ENCODE results near the gene KCNH2.
"Not testable (repeated sequence)": the region's sequence is repeated elsewhere in the genome, so short reads cannot be mapped to it uniquely, and the experiment has no call there.

KCNH2 gene

DNA sequence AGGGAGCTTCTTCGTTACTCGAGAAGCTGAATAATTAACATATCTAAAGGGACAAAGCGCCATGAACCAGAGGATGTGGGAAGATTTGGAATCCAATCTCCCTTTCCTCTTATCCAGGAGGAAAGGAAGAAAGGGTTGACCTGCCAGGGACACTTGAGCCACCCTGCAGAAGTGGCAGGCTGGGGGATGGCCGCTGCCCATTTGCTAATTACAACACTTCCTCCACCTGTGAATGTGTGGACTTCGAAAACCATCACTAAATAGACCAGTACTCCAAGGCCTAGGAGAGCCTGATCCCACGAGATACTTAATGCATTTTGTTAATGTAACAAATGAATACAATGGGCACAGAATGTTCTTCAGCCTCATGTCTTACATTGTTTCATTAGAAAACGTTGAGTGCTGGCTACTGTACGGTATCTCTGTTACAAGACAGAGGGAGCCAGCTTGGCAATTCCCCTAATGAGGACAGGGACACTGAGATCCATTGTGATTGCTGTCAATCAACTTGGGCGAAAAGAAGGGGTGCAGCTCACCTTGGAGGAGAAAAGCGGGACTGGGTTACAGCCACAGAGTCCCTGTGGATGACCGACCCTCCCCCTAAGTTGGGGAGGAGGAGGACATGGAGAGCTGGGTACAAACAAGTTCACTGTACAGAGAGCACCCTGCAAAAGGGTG lies 66.4 kb downstream of the KCNH2 start:
- no peak overlapping the region for H3K27ac ChIP-seq
- no peak for TF ChIP-seq CTCF (conservative IDR thresholded peaks at IDR 0.05; ENCODE audit: low read depth)
- DNase-seq (ENCODE audit: low spot score), result no peak
- POLR2A ChIA-PET (ENCODE audit: low non-redundant PET), result no interaction called here
- CTCF ChIA-PET, result interaction anchor here (0.6 to 0.9 kb wide), 2 partner anchors 13 to 97 kb away, joined by 3 to 4 read pairs; no protein-coding TSS in a partner anchor

GRCh38 chr7:150910996-150911422 lies 67.1 kb downstream of the KCNH2 start:
- DNase-seq (ENCODE audit: low spot score), result no peak
- no peak overlapping the region for H3K27ac ChIP-seq
- TF ChIP-seq CTCF (conservative IDR thresholded peaks at IDR 0.05; ENCODE audit: low read depth), result no peak
- CTCF ChIA-PET, result interaction anchor here (0.6 kb wide), 1 partner anchor 13 kb away, joined by 4 read pairs; no protein-coding TSS in a partner anchor
- POLR2A ChIA-PET (ENCODE audit: low non-redundant PET), result no interaction called here

DNA sequence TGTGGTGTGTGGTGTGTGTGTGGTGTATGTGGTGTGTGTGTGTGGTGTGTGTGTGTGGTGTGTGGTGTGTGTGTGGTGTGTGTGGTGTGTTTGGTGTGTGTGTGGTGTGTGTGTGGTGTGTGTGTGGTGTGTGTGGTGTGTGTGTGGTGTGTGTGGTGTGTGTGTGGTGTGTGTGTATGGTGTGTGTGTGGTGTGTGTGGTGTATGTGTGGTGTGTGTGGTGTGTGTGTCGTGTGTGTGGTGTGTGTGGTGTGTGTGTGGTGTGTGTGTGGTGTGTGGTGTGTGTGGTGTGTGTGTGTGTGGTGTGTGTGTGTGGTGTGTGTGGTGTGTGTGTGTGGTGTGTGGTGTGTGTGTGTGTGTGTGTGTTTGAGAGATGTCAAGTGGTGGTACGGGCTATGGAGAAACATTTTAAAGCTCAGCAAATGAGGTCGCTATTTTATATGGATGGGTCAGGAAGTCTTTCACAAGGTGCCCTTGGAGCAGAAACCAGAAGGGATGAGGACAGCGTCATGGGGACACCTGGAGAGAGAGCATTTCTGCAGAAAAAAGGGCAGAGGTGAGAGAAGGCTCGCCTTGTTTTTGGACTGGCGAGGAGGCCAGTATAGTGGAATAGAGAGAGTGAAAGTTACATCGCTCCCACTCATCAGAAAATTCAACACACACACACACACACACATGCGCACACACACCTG lies 67.7 kb downstream of the KCNH2 start:
- CTCF ChIA-PET; DNase-seq (ENCODE audit: low spot score); H3K27ac ChIP-seq; POLR2A ChIA-PET (ENCODE audit: low non-redundant PET): not testable (repeated sequence)

- ChIA-PET POLR2A (ENCODE audit: low non-redundant PET) (no interaction called here), CTCF (interaction anchor here (0.6 kb wide), 2 partner anchors 178 to 181 kb away, joined by 3 read pairs; no protein-coding TSS in a partner anchor)
- TF ChIP-seq CTCF (conservative IDR thresholded peaks at IDR 0.05; ENCODE audit: low read depth), result no peak
These were observed 68.7 kb downstream of the KCNH2 start for GRCh38 chr7:150909200-150909995.

GRCh38 chr7:150908173-150908572 lies 69.9 kb downstream of the KCNH2 start:
- no peak for TF ChIP-seq CTCF (conservative IDR thresholded peaks at IDR 0.05; ENCODE audit: low read depth)
- POLR2A ChIA-PET (ENCODE audit: low non-redundant PET), result interaction anchor here (0.6 kb wide), 1 partner anchor 263 kb away, joined by 3 read pairs; no protein-coding TSS in a partner anchor

More at GRCh38 chr7:150909200-150909995, 68.7 kb downstream of the KCNH2 start:
- no peak overlapping the region for H3K27ac ChIP-seq
- no peak for DNase-seq (ENCODE audit: low spot score)

GRCh38 chr7:150904011-150904909 lies 73.9 kb downstream of the KCNH2 start:
- no peak for DNase-seq (ENCODE audit: low spot score)
- TF ChIP-seq CTCF (conservative IDR thresholded peaks at IDR 0.05; ENCODE audit: low read depth), result no peak
- ChIA-PET POLR2A (ENCODE audit: low non-redundant PET) (no interaction called here), CTCF (no interaction called here)
- H3K27ac ChIP-seq, result peak overlapping the region; percentile 73

More at GRCh38 chr7:150908173-150908572, 69.9 kb downstream of the KCNH2 start:
- no peak overlapping the region for H3K27ac ChIP-seq
- CTCF ChIA-PET, result interaction anchor here (0.6 to 0.7 kb wide), 2 partner anchors 24 to 459 kb away, joined by 3 to 4 read pairs; no protein-coding TSS in a partner anchor
- DNase-seq (ENCODE audit: low spot score), result no peak
